ENCODE data around the gene LRP1B.

LRP1B gene

DNA sequence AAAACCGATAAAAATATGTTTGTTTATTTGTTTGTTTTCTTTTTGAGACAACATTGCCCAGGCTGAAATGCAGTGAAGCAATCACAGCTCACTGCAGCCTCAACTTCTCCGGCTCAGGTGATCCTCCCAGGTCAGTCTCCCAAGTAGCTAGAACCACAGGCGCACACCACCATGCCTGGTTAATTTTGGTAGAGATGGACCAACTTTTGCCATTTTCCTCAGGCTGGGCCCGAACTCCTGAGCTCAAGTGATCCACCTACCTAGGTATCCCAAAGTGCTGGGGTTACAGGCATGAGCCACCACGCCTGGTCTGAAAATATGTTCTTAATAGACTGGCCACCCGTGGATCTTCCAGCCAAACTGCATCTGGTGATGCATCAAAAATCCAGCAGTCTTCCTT lies 1867.9 kb downstream of the LRP1B start:
- no peak for DNase-seq

DNA sequence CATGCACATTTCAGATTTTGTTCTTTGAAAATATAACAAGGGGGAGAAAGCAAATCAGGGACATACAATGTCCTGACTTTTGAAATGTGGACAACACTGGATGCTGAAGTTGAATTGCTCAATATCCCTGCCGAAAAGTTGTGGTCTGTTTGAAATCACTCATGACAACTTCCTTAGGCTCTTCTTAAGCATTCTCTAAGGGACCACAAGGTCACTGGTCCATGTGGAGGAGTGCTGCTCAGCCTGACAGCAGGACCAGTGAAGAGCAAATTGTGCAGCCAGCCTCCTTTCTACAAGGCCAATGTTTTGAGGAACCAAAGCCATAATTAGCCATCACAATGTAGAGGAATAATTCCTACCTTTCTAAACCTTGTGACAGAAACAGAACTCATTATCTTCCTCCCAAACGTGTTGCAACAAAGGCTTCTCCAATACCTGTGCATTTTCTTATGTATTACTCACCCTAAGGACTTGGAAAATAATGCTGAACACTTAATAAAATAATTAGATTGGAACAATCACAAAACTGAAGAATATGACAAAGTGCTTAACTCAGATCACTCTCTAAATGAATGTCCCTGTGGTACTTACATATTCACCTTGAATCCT lies 1873.0 kb downstream of the LRP1B start:
- no peak for DNase-seq

DNA sequence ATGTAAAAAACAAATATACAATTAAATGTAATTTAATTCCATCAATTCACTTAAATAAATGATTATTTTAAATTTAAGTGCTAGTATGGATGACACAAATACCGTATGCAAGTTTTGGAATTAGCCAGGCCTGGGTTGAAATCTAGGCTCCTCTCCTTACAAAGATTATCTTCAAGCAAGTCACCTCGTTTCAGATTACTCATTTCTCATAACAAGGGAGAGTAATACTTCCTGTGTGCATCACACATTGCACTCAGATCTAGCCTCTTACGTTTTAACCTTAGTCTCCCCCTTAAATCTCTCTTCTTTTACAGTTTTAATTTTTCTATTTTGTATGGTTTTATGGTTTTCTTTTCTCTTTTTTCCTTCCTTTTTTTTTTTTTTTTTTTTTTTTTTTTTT lies 1874.7 kb downstream of the LRP1B start:
- no peak for DNase-seq

DNA sequence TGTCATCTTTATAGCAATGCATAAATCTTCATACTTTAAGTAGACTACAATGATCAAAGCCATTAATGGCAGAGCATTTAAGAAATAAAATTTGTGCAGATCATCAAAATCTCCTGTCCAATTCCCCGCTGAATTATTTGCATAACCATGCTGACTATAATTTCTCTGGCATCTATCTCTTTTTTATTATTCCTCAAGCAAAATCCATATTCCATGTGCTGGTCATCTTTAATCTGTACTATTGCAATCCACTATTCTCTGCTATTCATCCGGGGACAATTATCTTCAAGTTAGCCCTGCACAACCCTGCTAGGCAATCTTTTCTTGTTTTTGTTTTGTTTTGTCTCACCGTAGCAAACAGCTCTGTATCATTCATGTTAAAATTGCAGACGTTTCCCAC lies 1881.0 kb downstream of the LRP1B start:
- no peak for DNase-seq

DNA sequence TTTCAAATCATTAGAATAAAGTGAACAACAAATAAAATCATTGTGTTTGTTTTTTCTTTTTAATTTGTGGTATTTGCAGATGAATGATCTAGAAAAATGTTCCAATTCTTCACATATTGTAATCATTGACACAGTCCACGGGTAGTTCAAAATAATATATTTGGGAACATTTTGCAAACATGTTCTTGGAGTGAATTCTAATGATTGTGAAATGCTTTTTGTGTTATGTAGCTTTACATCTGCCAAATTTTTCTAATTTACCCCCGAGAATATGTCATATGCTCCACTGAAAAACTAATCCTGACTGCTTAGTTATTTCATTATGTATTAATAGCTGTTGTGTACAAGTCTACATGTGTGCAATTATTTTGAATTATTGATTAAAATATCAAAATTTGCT lies 1882.2 kb downstream of the LRP1B start:
- DNase-seq: no peak

DNA sequence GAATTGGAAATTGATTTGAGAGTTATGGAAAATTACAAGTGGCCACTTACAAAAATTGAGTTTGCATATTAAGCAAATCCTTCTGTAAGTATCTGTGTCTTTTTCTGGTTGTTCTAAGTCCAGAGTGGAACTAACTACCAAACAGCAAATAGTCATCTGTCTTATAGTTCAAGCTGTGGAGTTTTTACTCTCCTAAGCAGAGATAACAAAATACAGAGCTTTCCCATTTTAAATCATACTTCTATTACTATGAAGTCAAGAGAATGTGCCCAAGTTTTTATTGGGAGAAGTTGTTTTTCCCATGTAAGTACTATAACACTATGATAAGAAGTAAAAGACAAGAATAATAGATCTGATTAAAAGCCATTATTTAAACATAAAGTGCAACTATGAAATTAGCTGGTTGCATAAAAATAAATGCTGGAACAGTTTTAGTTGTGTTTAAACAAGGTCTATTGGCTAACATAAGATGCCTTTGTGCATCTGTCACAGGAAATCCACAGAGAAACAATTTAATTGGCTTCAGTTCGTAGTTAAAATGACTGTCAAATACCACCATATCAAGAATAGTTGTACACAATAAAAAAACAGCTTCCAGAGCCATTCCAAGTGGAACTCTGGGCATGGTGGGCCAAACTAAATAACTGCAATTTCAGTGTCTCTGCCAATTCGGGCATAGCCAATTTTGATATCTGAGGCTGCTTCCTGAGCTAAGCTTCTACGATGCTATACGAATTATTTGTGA lies 1883.2 kb downstream of the LRP1B start:
- DNase-seq: peak in 1 of 2 experiments; percentile 15

DNA sequence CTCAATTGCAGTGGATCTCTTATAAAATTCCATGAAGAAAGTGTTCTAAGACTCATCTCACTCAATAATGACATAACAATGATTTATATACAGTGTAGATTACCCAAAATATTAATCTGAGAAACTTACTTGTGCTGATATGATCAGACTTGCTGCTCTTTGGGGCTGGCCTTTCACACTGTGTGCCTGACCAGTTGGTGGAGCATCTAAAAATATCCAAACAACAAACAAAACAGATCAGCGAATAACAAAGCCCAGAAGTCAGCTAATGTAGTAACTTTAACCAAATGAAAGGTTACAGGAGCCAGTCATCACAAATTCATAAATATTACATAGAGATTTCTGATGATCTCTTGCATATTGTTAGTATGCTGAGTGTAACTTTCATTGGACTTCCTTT lies 1883.9 kb downstream of the LRP1B start:
- no peak for DNase-seq

DNA sequence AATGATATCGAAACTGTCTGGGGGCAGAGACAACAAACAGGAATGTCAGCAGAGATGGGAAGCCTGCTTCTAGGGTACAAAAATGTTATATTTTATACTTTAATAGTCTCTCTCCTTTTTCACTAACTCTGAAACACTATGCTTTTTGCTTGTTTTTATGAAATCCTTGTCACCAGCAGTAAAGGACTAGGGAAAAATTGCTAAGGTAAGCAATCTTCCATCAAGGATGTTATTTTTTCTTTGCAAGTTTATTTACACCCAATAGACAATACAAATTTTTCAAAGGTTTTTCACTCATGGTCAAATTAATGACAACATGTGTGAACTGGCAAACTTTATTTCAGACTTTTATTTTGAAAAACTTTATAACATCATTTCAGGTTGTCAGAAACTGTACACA lies 1884.8 kb downstream of the LRP1B start:
- DNase-seq: no peak

DNA sequence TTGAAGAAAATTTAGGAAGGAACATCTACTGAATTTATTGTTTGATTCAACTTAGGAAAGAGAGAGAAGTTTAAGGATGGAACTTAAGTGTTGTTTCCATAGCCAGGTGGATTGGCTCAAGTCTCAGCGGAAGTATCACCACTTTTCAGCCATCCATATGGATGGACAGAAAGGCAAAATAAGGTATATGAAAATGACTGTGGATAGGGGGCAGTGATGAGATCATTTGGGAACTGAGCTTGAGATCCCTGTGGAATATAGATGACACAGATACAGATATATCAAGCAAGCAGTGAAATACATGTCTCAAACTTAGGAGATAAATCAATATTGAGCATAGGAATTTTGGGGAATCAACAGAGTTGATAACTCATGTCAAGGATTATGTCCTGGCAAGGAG lies 1887.9 kb downstream of the LRP1B start:
- peak in 1 of 2 experiments; percentile 3 for DNase-seq

DNA sequence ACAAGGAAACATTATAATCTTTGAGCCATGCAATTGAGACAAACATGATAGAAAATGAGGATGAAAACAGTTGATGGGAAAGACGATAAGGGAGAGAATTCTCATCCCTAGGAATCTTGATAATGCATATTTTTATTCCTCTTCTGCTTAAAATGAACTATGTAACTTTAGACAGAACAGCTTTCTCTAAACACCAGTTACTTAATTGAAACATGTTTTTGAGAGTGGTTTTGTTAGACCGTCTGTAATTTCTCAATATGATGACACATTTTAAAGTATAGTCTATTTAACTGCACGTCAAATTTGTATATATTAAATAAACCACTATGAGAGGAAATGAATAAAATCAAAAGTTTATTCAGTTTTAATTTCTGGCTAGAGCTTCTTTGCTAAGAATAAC lies 1896.7 kb downstream of the LRP1B start:
- DNase-seq: no peak

DNA sequence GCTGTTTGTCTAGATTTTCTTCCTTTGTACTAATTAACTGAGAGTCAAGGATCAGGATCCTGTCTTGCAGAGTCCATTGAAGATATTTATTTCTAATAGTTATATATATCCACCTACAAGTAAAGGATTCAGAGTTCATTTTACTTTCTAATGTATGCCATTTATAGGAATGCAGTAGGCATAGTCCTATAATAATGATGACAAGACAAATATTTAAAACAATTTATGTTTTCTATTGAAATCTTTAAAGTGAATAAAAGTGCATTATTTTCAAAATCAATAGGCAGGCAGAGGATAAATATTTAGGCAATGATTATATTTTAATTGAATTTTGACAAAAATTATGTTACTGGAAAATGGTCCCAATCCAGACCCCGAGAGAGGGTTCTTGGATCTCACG lies 1919.9 kb downstream of the LRP1B start:
- DNase-seq: no peak

DNA sequence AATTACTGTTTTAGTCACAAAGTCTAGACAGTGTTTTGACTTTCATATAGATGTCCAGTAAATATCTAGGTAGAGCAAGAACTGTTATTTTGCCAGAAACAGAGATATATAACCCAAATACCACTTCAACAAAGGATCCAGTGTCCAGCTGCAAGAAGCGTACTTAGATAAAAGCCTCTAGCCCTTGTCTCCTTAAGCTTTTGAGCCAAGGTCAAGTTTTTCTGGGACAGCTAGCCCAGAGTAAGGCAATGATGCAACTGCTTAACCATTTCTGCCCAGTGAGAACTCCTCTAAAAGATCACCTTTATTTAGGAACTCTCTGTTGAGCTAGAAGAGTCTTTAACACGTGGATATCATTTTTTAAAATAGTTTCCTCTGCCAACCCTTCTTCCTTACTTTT lies 1925.7 kb downstream of the LRP1B start:
- no peak for DNase-seq

DNA sequence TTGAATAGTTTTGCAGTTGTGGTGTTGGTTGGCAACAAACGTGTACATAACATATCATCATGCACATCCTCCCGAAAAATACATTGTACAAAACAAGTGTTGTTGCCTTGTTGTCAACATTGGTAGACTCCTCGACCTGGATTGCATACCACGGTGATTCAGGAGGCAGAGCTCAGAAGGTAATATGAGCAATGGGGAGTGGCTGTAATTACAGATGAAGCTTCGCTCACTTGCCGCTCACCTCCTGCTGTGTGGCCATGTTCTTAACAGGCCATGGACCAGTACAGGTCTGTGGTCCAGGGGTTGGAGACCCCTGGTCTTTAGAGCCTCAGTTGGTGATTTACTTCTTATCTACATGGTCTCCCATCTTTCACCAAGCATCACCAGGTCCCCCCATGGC lies 1927.5 kb downstream of the LRP1B start:
- DNase-seq: no peak

DNA sequence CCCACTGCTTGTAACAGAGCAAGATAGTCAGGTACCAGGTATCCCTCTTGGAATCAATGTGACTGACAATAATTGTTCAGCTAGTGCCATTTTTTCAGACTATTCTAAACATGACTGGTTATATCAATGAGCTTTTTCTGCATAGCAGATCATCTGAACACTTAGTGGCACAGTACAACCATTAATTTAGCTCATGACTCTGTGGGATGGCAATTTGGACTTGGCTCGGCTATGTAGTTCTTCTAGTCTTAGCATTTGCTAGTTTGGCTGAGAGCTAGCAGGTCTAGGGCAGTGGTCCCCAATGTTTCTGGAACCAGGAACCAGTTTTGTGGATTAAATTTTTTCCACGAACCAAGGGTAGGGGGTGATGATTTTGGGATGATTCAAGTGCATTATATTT lies 1929.2 kb downstream of the LRP1B start:
- DNase-seq: no peak

DNA sequence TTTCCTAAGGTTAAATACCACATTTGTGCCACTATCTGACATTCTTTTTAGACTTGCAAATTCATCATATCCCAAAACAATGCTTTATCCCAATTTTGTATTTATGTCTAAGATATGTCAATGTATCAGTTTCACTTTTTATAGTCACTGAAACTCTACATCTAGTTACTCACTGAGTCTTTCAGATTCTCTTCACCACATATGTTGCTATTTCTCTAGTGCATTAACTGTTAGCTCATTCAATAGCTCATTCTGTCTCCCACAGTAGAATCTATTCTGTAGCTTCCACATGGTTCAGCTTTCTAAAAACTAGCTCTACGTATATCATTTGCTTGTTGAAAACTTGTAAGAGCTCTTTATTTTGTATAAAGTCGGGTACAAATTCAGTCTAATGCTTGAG lies 1930.1 kb downstream of the LRP1B start:
- no peak for DNase-seq

DNA sequence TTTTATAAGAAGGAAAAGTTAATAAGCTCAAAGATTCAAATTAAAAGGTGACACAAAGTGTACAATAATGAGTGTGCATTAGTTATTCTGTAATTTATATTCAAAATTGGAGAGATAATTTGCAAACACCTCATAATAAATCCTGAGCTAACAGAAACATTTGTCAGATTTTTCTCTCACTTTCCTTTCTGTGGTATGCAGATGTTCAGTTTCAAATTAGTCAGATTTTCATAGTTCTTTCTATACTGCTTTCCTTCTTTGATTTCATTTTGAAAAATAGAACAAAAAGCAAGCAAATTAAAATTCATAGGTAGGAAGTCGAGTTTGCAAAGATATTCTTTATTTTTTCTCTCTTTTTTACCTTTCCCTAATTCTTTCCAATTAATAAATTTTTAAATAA lies 1930.5 kb downstream of the LRP1B start:
- DNase-seq: no peak

DNA sequence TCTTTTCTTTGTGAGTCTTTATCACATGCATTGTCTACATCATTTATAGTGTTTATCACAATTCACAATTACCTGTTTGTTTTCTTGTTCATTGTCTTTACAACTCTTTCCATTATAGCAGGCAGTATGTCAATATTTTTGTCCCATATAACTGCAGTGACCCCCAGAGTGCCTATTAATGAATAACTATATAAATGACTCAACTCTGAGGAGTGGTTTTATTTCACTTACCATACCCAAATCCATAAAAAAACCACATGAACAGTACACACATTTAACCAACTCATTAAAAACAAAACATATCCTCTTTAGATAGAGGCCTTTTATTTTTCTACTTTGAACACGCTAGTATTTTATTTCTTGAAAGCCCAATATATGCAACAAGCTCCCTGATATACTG lies 1931.5 kb downstream of the LRP1B start:
- no peak for DNase-seq

DNA sequence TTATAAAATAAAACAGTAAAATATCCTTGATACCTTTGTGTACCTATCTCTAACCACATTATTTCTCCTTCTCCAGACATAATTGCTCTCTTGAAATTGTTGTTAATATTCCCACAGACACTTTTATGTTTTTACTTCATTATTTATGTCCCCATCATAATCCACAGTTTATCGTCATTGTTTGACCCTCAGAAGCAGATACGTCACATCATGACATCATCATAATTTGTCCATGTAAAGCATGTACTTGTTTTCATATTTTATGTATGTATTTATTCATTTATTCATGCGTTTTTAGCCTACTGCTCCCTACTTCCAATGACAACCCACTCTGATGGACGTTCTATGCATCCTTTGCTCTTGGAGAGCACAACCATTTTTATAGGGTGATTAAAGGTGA lies 1943.7 kb downstream of the LRP1B start:
- DNase-seq: no peak

DNA sequence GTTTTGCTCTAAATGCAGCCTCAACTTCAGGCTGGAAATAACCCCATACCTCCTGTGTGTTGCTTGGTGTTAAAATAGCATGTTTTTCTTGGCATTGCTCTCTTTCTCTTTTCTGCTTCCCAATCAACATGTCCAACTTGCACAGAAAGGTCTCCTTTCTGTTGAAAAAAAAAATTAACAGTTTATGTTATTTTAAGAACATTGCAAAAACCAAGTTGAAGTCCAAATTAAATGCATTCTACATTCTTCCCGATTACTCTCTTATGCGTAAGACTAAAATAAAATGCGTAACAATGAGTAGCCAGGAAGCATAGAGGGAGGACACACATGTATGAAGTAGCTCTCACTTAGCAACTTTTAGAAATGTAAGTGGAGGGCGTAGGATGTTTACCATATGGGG lies 1944.5 kb downstream of the LRP1B start:
- DNase-seq: no peak

DNA sequence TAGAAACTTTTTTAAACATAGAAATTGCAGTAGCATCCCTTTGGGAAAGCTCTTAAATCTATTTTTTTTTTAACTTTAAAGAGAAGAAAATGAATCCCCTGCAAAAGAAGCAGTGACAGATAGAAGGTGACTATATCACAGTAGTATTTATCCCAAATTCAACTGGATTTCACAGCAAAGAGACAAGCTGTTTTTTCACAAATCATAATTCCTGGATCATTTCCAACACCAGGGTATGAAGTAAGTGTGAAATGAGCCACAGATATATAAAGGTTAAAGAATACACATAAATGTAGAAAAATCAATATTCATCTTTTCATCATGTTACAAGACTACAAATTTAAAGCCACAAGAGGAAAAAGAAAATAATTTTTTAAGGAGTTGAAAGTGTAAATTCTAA lies 1945.7 kb downstream of the LRP1B start:
- DNase-seq: no peak

DNA sequence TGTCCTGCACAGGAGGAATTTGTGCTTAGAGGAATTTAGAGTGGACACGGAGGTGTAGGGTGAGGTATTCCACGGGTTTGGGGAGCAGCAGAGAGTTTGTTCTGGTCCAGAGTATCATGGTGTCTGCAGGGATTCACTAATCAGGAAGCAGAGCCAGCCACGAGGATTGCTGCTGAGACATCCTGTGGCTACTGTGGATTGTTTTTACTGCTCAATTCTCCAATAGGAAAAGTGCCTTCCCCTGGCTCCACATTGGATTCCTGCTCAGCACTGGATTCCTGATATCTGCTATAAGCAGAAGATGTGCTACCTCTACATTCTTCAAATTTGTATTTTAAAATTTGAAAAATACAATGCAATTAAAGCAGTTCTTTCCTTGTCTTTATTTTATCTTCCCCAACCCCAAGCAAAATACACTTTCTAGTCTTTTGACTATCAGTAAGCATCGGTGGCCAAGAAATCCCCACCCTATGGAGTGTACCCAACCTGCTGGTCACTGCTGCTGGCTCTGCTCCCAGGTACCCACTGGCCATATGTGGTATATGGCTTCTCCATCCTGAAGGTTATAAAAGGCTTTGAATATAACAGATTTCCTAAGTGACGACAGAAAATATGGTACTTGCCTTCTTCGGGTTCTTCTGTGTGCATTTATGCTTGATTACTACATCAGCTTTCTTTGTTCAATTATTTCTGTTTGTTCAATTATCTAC lies 1947.6 kb downstream of the LRP1B start:
- DNase-seq: no peak

Measured in NCI-H526 (cell line).